Ishikawa (cell line): Measurements from ENCODE around the gene UBE2C.

Experiments
- CEBPB ChIP-seq: IDR thresholded peaks from 2 replicates; pipeline ENCODE4 v1.6.1; 2012
- CREB1 ChIP-seq: IDR thresholded peaks from 2 replicates; pipeline ENCODE4 v1.6.1; 2012; ENCODE audit warnings: low read depth
- EGR1 ChIP-seq: IDR thresholded peaks from 2 replicates; pipeline ENCODE4 v1.6.1; 2012
- EP300 ChIP-seq: IDR thresholded peaks from 2 replicates; pipeline ENCODE4 v1.6.1; 2012; ENCODE audit warnings: borderline replicate concordance
- FOXM1 ChIP-seq: IDR thresholded peaks from 2 replicates; pipeline ENCODE4 v1.6.1; 2012; ENCODE audit warnings: low read depth, borderline replicate concordance
- MAX ChIP-seq: IDR thresholded peaks from 2 replicates; pipeline ENCODE4 v1.6.1; 2012
- NFIC ChIP-seq: IDR thresholded peaks from 2 replicates; pipeline ENCODE4 v1.6.1; 2012
- RAD21 ChIP-seq: IDR thresholded peaks from 2 replicates; pipeline ENCODE4 v1.6.1; 2012; ENCODE audit warnings: low read depth
- REST ChIP-seq: IDR thresholded peaks from 2 replicates; pipeline ENCODE4 v1.6.1; 2012; ENCODE audit warnings: low read depth, mild to moderate bottlenecking
- TAF1 ChIP-seq: IDR thresholded peaks from 2 replicates; pipeline ENCODE4 v1.6.1; 2012; ENCODE audit warnings: low read depth, mild to moderate bottlenecking
- TCF12 ChIP-seq: IDR thresholded peaks from 2 replicates; pipeline ENCODE4 v1.6.1; 2012; ENCODE audit warnings: low read depth
- TEAD4 ChIP-seq: IDR thresholded peaks from 2 replicates; pipeline ENCODE4 v1.6.1; 2012
- USF1 ChIP-seq: IDR thresholded peaks from 2 replicates; pipeline ENCODE4 v1.6.1; 2012
- YY1 ChIP-seq: IDR thresholded peaks from 2 replicates; pipeline ENCODE4 v1.6.1; 2012; ENCODE audit warnings: low read depth
- ZBTB7A ChIP-seq: IDR thresholded peaks from 2 replicates; pipeline ENCODE4 v1.6.1; 2012; ENCODE audit warnings: low read depth

The UBE2C gene

GRCh38 chr20:45782890-45783289, 29.6 kb upstream of the UBE2C start:
- no peak for TF ChIP-seq USF1
- TF ChIP-seq REST: no peak
- no peak for TF ChIP-seq ZBTB7A
- no peak for TF ChIP-seq NFIC
- no peak for TF ChIP-seq TCF12
- no peak for TF ChIP-seq CEBPB
- TF ChIP-seq CREB1: no peak
- no peak for TF ChIP-seq EGR1
- TF ChIP-seq MAX: no peak
- TF ChIP-seq RAD21: no peak
- TF ChIP-seq EP300: no peak
- TF ChIP-seq TEAD4: no peak
- TF ChIP-seq YY1: no peak
- no peak for TF ChIP-seq TAF1
- no peak for TF ChIP-seq FOXM1

- TF ChIP-seq CREB1: no peak
- peak; percentile 30; the same call in 1 of the 2 replicates for TF ChIP-seq NFIC
Observed at GRCh38 chr20:45783656-45784294, 28.7 kb upstream of the UBE2C start.

GRCh38 chr20:45788351-45788750, 24.1 kb upstream of the UBE2C start:
- TF ChIP-seq EP300 (no peak), EGR1 (no peak), YY1 (no peak), TCF12 (no peak), TEAD4 (no peak), MAX (no peak), TAF1 (no peak), REST (no peak), CEBPB (no peak), CREB1 (no peak)

- TF ChIP-seq NFIC: no peak
- no peak for TF ChIP-seq USF1
- TF ChIP-seq TEAD4: no peak
- no peak for TF ChIP-seq MAX
- no peak for TF ChIP-seq YY1
- TF ChIP-seq TAF1: no peak
- no peak for TF ChIP-seq REST
- no peak for TF ChIP-seq CEBPB
- no peak for TF ChIP-seq ZBTB7A
- no peak for TF ChIP-seq EGR1
- no peak for TF ChIP-seq RAD21
- no peak for TF ChIP-seq EP300
- no peak for TF ChIP-seq TCF12
- TF ChIP-seq CREB1: no peak
- TF ChIP-seq FOXM1: no peak
Observed at GRCh38 chr20:45792317-45793118, 19.9 kb upstream of the UBE2C start.
